ENCODE measurements around the gene SH3BP4. TPM values are rescaled to one million over a fixed set of nuclear protein-coding genes. Genes with fewer than 3 reads are reported as not detected.

Gene SH3BP4
- total and polyA plus RNA-seq, 2 of the 8 experiments (the other 6 are each of a cell fraction or from before 2014, with no cell fraction given) = 28.3 to 35.4 TPM

GRCh38 chr2:234975611-234976010 is 23.8 kb downstream of the SH3BP4 start:
- POLR2A ChIA-PET (ENCODE audit: partially characterized antibody) = no interaction called here
- Histone ChIP-seq H3K23me2 (ENCODE audit: low read depth, low read length) (peaks cover 4% of the 10 kb centered on the region; the same call in 1 of the 2 replicates), H3K9ac (replicated peaks in 1 of 4; ENCODE audit: extremely low read depth in 1 of 4, low read depth in 3 of 4, low read length in 3 of 4) (no peak overlapping the region), H2BK5ac (ENCODE audit: low read depth, low read length) (no peak overlapping the region), H3K36me3 (ENCODE audit: control insufficient read depth in 2 of 4, insufficient read depth in 4 of 4, low read length in 3 of 4) (peaks cover 0 to 20% (median under 1%) of the 10 kb centered on the region in 4 experiments; a peak in 4 of 8 replicates), H3K14ac (ENCODE audit: insufficient read length) (no peak overlapping the region), H3K56ac (replicated peaks; ENCODE audit: insufficient read length, low read depth, low read length) (no peak overlapping the region), H4K8ac (ENCODE audit: extremely low read depth, insufficient read depth, low read length) (no peak overlapping the region), H2AK5ac (ENCODE audit: low read depth, low read length) (no peak overlapping the region), H3K23ac (ENCODE audit: insufficient read length) (no peak overlapping the region), H3K4me1 (replicated peaks in 1 of 4; ENCODE audit: control insufficient read depth in 3 of 4, insufficient read depth in 4 of 4, low read length in 3 of 4) (peaks cover 0 to 16% (median 11%) of the 10 kb centered on the region in 4 experiments; a peak in 6 of 7 replicates), H3K9me3 (ENCODE audit: insufficient read depth in 2 of 2, low read depth in 1 of 2, low read length in 1 of 2) (peaks cover 4% of the 10 kb centered on the region in 2 experiments; a peak in 2 of 4 replicates), H3K27me3 (replicated peaks in 1 of 4; ENCODE audit: control insufficient read depth in 3 of 4, extremely low read depth in 1 of 4, insufficient read depth in 3 of 4, low read length in 3 of 4) (no peaks in the 10 kb centered on the region), H3K79me1 (ENCODE audit: low read depth, low read length) (peaks cover 32% of the 10 kb centered on the region), H3K4me3 (ENCODE audit: extremely low read depth in 1 of 4, insufficient read depth in 2 of 4, low read depth in 3 of 4, low read length in 4 of 4) (no peak overlapping the region), H4K91ac (replicated peaks; ENCODE audit: insufficient read length, low read length) (no peak overlapping the region), H2BK12ac (ENCODE audit: low read depth, low read length) (no peak overlapping the region), H2BK20ac (ENCODE audit: low read length) (no peak overlapping the region), H3K4me2 (ENCODE audit: insufficient read depth in 1 of 2, low read depth in 2 of 2, low read length in 2 of 2) (no peak overlapping the region), H3K4ac (replicated peaks; ENCODE audit: insufficient read length, low read depth, low read length) (no peak overlapping the region), H3K27ac (ENCODE audit: low read depth, low read length) (no peak overlapping the region), H3K18ac (ENCODE audit: extremely low read depth, low read length) (no peak overlapping the region), H2BK120ac (replicated peaks; ENCODE audit: low read depth, low read length) (no peak overlapping the region), H2AFZ (ENCODE audit: low read length) (no peak overlapping the region), H4K20me1 (replicated peaks in 1 of 2; ENCODE audit: control insufficient read depth in 1 of 2, insufficient read depth in 2 of 2, low read length in 2 of 2) (peaks cover 3 to 13% of the 10 kb centered on the region in 2 experiments), H3K79me2 (ENCODE audit: control insufficient read depth in 1 of 2, insufficient read depth in 2 of 2, low read length in 2 of 2) (peaks cover 26 to 94% of the 10 kb centered on the region in 2 experiments), H4K5ac (ENCODE audit: insufficient read length, low read depth, low read length) (no peak overlapping the region), H2BK15ac (ENCODE audit: low read length) (no peak overlapping the region)
- CTCF ChIA-PET (ENCODE audit: partially characterized antibody) = interaction anchor here (0.6 to 1.6 kb wide), 6 partner anchors 19 to 689 kb away, joined by 3 to 5 read pairs (median 3); no protein-coding TSS in a partner anchor
- WGBS, 2 experiments (ENCODE audit: extremely low coverage in 1 of 2, insufficient coverage in 1 of 2, insufficient read length in 1 of 2, insufficient replicate concordance in 2 of 2, low coverage in 1 of 2, low lambda C conversion rate in 2 of 2, missing lambda C conversion rate in 1 of 2) = 87% methylated on average over 1 of the region's 1 CpG; no CpG with 5 or more reads in 1 of the 2 experiments
- FAIRE-seq (no peak), DNase-seq (ENCODE audit: low read depth in 1 of 2, low spot score in 2 of 2) (no peak)
- no peak for TF ChIP-seq CBX8 (IDR thresholded peaks at IDR 0.05; ENCODE audit: borderline replicate concordance, low read depth, low read length)
- TF ChIP-seq NANOG (IDR thresholded peaks at IDR 0.05; ENCODE audit: insufficient read depth, low read depth, low read length, poor library complexity, severe bottlenecking) = no peak
- no peak for TF ChIP-seq TAF7 (optimal IDR thresholded peaks at IDR 0.05; ENCODE audit: borderline replicate concordance, low read depth, low read length)
- TF ChIP-seq EGR1 (IDR thresholded peaks at IDR 0.05; ENCODE audit: borderline replicate concordance, low read depth, low read length) = no peak
- no peak for TF ChIP-seq CHD1 (IDR thresholded peaks at IDR 0.05; ENCODE audit: low read depth, low read length)
- no peak for TF ChIP-seq RNF2 (IDR thresholded peaks at IDR 0.05; ENCODE audit: borderline replicate concordance, low read depth, low read length, missing control alignments, poor library complexity, severe bottlenecking)
- TF ChIP-seq KDM5A (IDR thresholded peaks at IDR 0.05; ENCODE audit: low read length) = no peak
- no peak for TF ChIP-seq SUZ12 (IDR thresholded peaks at IDR 0.05; ENCODE audit: low read length)
- TF ChIP-seq PHF8 (conservative IDR thresholded peaks at IDR 0.05; ENCODE audit: low read depth, low read length) = no peak
- no peak for TF ChIP-seq SIX5 (IDR thresholded peaks at IDR 0.05; ENCODE audit: low read depth, low read length)
- no peak for TF ChIP-seq EP300 (IDR thresholded peaks at IDR 0.05; ENCODE audit: borderline replicate concordance in 1 of 2, low read depth in 2 of 2, low read length in 2 of 2)
- no peak for TF ChIP-seq SP4 (IDR thresholded peaks at IDR 0.05; ENCODE audit: low read length)
- TF ChIP-seq TEAD4 (IDR thresholded peaks at IDR 0.05; ENCODE audit: low read depth, low read length) = no peak
